SK-N-SH (cell line): ENCODE data around the gene ACP5. TPM values are rescaled to one million over a fixed set of nuclear protein-coding genes. Genes with fewer than 3 reads are reported as not detected.

ENCODE experiments used
- CTCF ChIA-PET: fragments of 300-600, 350-600 bp; formaldehyde crosslinking; extraction: SDS; loops from one replicate; lab custom pipeline; 2021; lab: Yijun Ruan, JAX
- POLR2A ChIA-PET: fragments of 350-600 bp; sonication (Branson Sonifier 250); formaldehyde crosslinking; extraction: SDS; loops from one replicate; lab custom pipeline; 2020; ENCODE audit warnings: antibody characterized with exemption, inconsistent platforms; lab: Yijun Ruan, JAX
- DNase-seq: peaks from one replicate; pipeline ENCODE4 v3.0.0; 2012
- H2AFZ ChIP-seq: fragments of 200-600 bp; sonication (generic); 2 replicates; pipeline ENCODE4 v1.8.1; 2016; ENCODE audit warnings: antibody characterized with exemption, mild to moderate bottlenecking, low read depth
- H3F3A ChIP-seq: fragments of 200-600 bp; sonication (generic); replicated peaks from 2 replicates; pipeline ENCODE3; 2016; ENCODE audit warnings: antibody characterized with exemption, mild to moderate bottlenecking; ENCODE audit not compliant: insufficient read depth
- H3K27ac ChIP-seq, 2 experiments: fragments of 200-500 bp in 1 of 2; fragments of 200-600 bp in 1 of 2; sonication (Bioruptor generic) in 1 of 2; sonication (generic), shearing (Covaris generic) in 1 of 2; 2 replicates each; pipeline versions ENCODE4 v1.5.1 to v1.6.1; 2014 to 2016; ENCODE audit warnings: low read depth in 2 of 2, inconsistent platforms in 1 of 2, low read length in 1 of 2, mild to moderate bottlenecking in 1 of 2, mixed read lengths in 1 of 2
- H3K27me3 ChIP-seq: fragments of 200-600 bp; sonication (generic), shearing (Covaris generic); 2 replicates; pipeline ENCODE4 v1.6.1; 2016; ENCODE audit warnings: mixed run types; ENCODE audit not compliant: insufficient read depth
- H3K36me3 ChIP-seq, 2 experiments: fragments of 200-500 bp in 1 of 2; fragments of 200-600 bp in 1 of 2; sonication (Bioruptor generic) in 1 of 2; sonication (generic) in 1 of 2; replicated peaks in 1 of 2; 2 replicates each; pipeline versions ENCODE3 to v1.5.1; 2014 to 2016; ENCODE audit warnings: low read length in 1 of 2, mild to moderate bottlenecking in 1 of 2; ENCODE audit not compliant: insufficient read depth in 2 of 2, control insufficient read depth in 1 of 2
- H3K4me1 ChIP-seq, 2 experiments: fragments of 200-500 bp in 1 of 2; fragments of 200-600 bp in 1 of 2; sonication (Bioruptor generic) in 1 of 2; sonication (generic), shearing (Covaris generic) in 1 of 2; 2 replicates each; pipeline versions ENCODE4 v1.5.1 to v1.6.1; 2014 to 2016; ENCODE audit warnings: low read depth in 1 of 2, low read length in 1 of 2, mixed run types in 1 of 2; ENCODE audit not compliant: insufficient read depth in 2 of 2, control insufficient read depth in 1 of 2
- H3K4me2 ChIP-seq: fragments of 200-600 bp; sonication (generic), shearing (Covaris generic); 2 replicates; pipeline ENCODE4 v1.6.1; 2017; ENCODE audit warnings: mixed run types
- H3K4me3 ChIP-seq, 2 experiments: fragments of 200-500 bp in 1 of 2; fragments of 200-600 bp in 1 of 2; sonication (Bioruptor generic) in 1 of 2; sonication (generic), shearing (Covaris generic) in 1 of 2; 2 replicates each; pipeline versions ENCODE4 v1.5.1 to v1.8.1; 2014 to 2016; ENCODE audit warnings: low read depth in 2 of 2, inconsistent platforms in 1 of 2, low read length in 1 of 2, mild to moderate bottlenecking in 1 of 2, mixed read lengths in 1 of 2, moderate library complexity in 1 of 2
- H3K79me2 ChIP-seq: fragments of 200-600 bp; sonication (generic); 2 replicates; pipeline ENCODE4 v1.8.1; 2017; ENCODE audit warnings: mild to moderate bottlenecking; ENCODE audit not compliant: insufficient read depth
- H3K9ac ChIP-seq: fragments of 200-600 bp; sonication (generic); 2 replicates; pipeline ENCODE4 v1.6.1; 2017; ENCODE audit warnings: mixed run types
- H3K9me2 ChIP-seq: fragments of 200-600 bp; sonication (generic); 2 replicates; pipeline ENCODE4 v1.6.1; 2017; ENCODE audit warnings: mixed run types
- H3K9me3 ChIP-seq: fragments of 200-600 bp; sonication (generic); 2 replicates; pipeline ENCODE4 v1.6.1; 2017; ENCODE audit warnings: mixed run types, mild to moderate bottlenecking, moderate library complexity
- H4K20me1 ChIP-seq: fragments of 200-600 bp; sonication (generic); 2 replicates; pipeline ENCODE4 v1.6.1; 2017; ENCODE audit warnings: mild to moderate bottlenecking, mixed run types; ENCODE audit not compliant: insufficient read depth
- ELF1 ChIP-seq: IDR thresholded peaks from 2 replicates; pipeline ENCODE4 v1.4.0; 2012
- EP300 ChIP-seq, 2 experiments: IDR thresholded peaks; 2 replicates each; pipeline versions ENCODE4 v1.4.0 to v1.6.1; 2012; ENCODE audit warnings: borderline replicate concordance in 1 of 2, low read depth in 1 of 2, low read length in 1 of 2
- GABPA ChIP-seq: IDR thresholded peaks from 2 replicates; pipeline ENCODE4 v1.4.0; 2012; ENCODE audit warnings: low read depth, mild to moderate bottlenecking
- GATA2 ChIP-seq: sonication (generic); formaldehyde crosslinking; IDR thresholded peaks from 2 replicates; pipeline ENCODE4 v1.5.0; 2020; ENCODE audit warnings: mild to moderate bottlenecking, missing genetic modification reagents
- IRF3 ChIP-seq: fragments of 150-350 bp; IDR thresholded peaks from 2 replicates; pipeline ENCODE4 v1.6.1; 2016; ENCODE audit warnings: mild to moderate bottlenecking, low read depth, low read length
- JUND ChIP-seq: IDR thresholded peaks from 2 replicates; pipeline ENCODE4 v1.4.0; 2012
- MEF2A ChIP-seq: IDR thresholded peaks from 2 replicates; pipeline ENCODE4 v1.4.0; 2012; ENCODE audit warnings: low read depth, borderline replicate concordance
- MXI1 ChIP-seq: IDR thresholded peaks from 2 replicates; pipeline ENCODE4 v1.6.1; 2012; ENCODE audit warnings: mild to moderate bottlenecking, low read depth, low read length, improper control_type of control experiment
- NRF1 ChIP-seq: IDR thresholded peaks from 2 replicates; pipeline ENCODE4 v1.6.1; 2012; ENCODE audit warnings: low read depth, mild to moderate bottlenecking, low read length
- RAD21 ChIP-seq: IDR thresholded peaks from 2 replicates; pipeline ENCODE4 v1.6.1; 2012; ENCODE audit warnings: mild to moderate bottlenecking, low read length
- RXRA ChIP-seq: IDR thresholded peaks from 2 replicates; pipeline ENCODE4 v1.4.0; 2012; ENCODE audit warnings: low read depth, mild to moderate bottlenecking, borderline replicate concordance
- SIN3A ChIP-seq: IDR thresholded peaks from 2 replicates; pipeline ENCODE4 v1.6.1; 2012; ENCODE audit warnings: low read depth, mild to moderate bottlenecking, low read length, moderate library complexity, borderline replicate concordance
- SMC3 ChIP-seq: IDR thresholded peaks from 2 replicates; pipeline ENCODE4 v1.6.1; 2012; ENCODE audit warnings: low read depth, low read length, improper control_type of control experiment
- WGBS: methylation state at CpG from one replicate; pipeline ENCODE4 v1.1.6; 2017; ENCODE audit warnings: low lambda C conversion rate; 5-methylcytosine and 5-hydroxymethylcytosine counted together
- polyA plus RNA-seq, 3 experiments: library from polyadenylated mRNA; depleted of rRNA; stranded (reverse); fragments of >200 nt; gene quantifications; 2 replicates each; pipeline ENCODE4 v1.2.3, GENCODE V29; 2012

Gene ACP5
- polyA plus RNA-seq, 1 of the 3 experiments (the other 2 are of a cell fraction), result 0.87 TPM

- peaks cover 21% of the 10 kb centered on the region for H4K20me1 ChIP-seq
- H3K79me2 ChIP-seq, result peaks cover 39% of the 10 kb centered on the region
- H3K9me3 ChIP-seq, result no peaks in the 10 kb centered on the region
- POLR2A ChIA-PET, result interaction anchor here (1.1 to 2.2 kb wide), 2 partner anchors 8 to 44 kb away, joined by 3 to 9 read pairs; no protein-coding TSS in a partner anchor
- H3K4me3 ChIP-seq, result no peak overlapping the region
- peaks cover 0 to 23% of the 10 kb centered on the region in 2 experiments for H3K36me3 ChIP-seq
- H3K27ac ChIP-seq, result no peak overlapping the region
- no peak overlapping the region for H2AFZ ChIP-seq
- no peak overlapping the region for H3K4me2 ChIP-seq
- DNase-seq, result no peak
- H3K9me2 ChIP-seq, result no peaks in the 10 kb centered on the region
- 96% methylated on average over 10 of the region's 10 CpGs for WGBS
- H3F3A ChIP-seq, result no peaks in the 10 kb centered on the region
- no peak overlapping the region for H3K9ac ChIP-seq
- peaks cover 0 to 5% of the 10 kb centered on the region in 2 experiments; a peak in 2 of 4 replicates for H3K4me1 ChIP-seq
- TF ChIP-seq IRF3 (no peak), ELF1 (no peak), MXI1 (no peak), JUND (no peak), EP300 (IDR thresholded peaks at IDR 0.05; ENCODE audit: borderline replicate concordance in 1 of 2, low read depth in 1 of 2, low read length in 1 of 2) (no peak)
- CTCF ChIA-PET, result interaction anchor here (0.6 kb wide), 1 partner anchor 8 kb away, joined by 4 read pairs; no protein-coding TSS in a partner anchor
- H3K27me3 ChIP-seq, result no peaks in the 10 kb centered on the region
Observed at GRCh38 chr19:11596156-11596555, 18.7 kb upstream of the ACP5 start.

- no peak overlapping the region for H3K9ac ChIP-seq
- peaks cover 6% of the 10 kb centered on the region; the same call in 1 of the 2 replicates for H4K20me1 ChIP-seq
- no peak overlapping the region for H3K4me3 ChIP-seq
- no peak overlapping the region for H3K27ac ChIP-seq
- no peak overlapping the region for H2AFZ ChIP-seq
- DNase-seq, result no peak
- H3K4me2 ChIP-seq, result no peak overlapping the region
- 82% methylated on average over 4 of the region's 4 CpGs for WGBS
- ChIA-PET CTCF (interaction anchor here (1.0 kb wide), 2 partner anchors 34 to 35 kb away, joined by 3 read pairs; partner anchors contain the start of gene ELOF1), POLR2A (interaction anchor here (0.6 kb wide), 1 partner anchor 42 kb away, joined by 3 read pairs; no protein-coding TSS in a partner anchor)
- H3K9me3 ChIP-seq, result no peaks in the 10 kb centered on the region
- TF ChIP-seq SMC3, result no peak
- no peak for TF ChIP-seq RAD21
- no peak for TF ChIP-seq RXRA
- TF ChIP-seq SIN3A, result no peak
- TF ChIP-seq MEF2A, result no peak
- no peak for TF ChIP-seq NRF1
- TF ChIP-seq GATA2 (CRISPR knock-in tag), result no peak
- no peak for TF ChIP-seq EP300 (IDR thresholded peaks at IDR 0.05; ENCODE audit: borderline replicate concordance in 1 of 2, low read depth in 1 of 2, low read length in 1 of 2)
- TF ChIP-seq GABPA, result no peak
- no peak for TF ChIP-seq JUND
- no peak for TF ChIP-seq IRF3
- peaks cover 19% of the 10 kb centered on the region for H3K79me2 ChIP-seq
- H3F3A ChIP-seq, result no peaks in the 10 kb centered on the region
- no peaks in the 10 kb centered on the region for H3K9me2 ChIP-seq
- peaks cover 0 to 4% of the 10 kb centered on the region in 2 experiments for H3K36me3 ChIP-seq
- H3K27me3 ChIP-seq, result no peaks in the 10 kb centered on the region
- peaks cover 0 to 5% of the 10 kb centered on the region in 2 experiments; a peak in 2 of 4 replicates for H3K4me1 ChIP-seq
Observed at GRCh38 chr19:11594084-11594483, 16.6 kb upstream of the ACP5 start.
